Measurements from ENCODE around the gene UCHL1.
"Not testable (repeated sequence)": the region's sequence is repeated elsewhere in the genome, so short reads cannot be mapped to it uniquely, and the experiment has no call there.

The UCHL1 gene

GRCh38 chr4:41268721-41269517 lies 12.2 kb downstream of the UCHL1 start:
- Histone ChIP-seq H3K79me2 (no peaks in the 10 kb centered on the region), H3K4me2 (ENCODE audit: low read length) (no peak overlapping the region), H3K27me3 (ENCODE audit: control insufficient read depth, insufficient read depth, low read length) (no peaks in the 10 kb centered on the region), H3K9ac (no peak overlapping the region), H3K4me1 (peaks cover 1% of the 10 kb centered on the region), H3K36me3 (ENCODE audit: control insufficient read depth, insufficient read depth, low read length) (no peaks in the 10 kb centered on the region), H3K9me3 (ENCODE audit: control insufficient read depth, low read length) (no peaks in the 10 kb centered on the region), H3K4me3 (ENCODE audit: low read depth, low read length) (no peak overlapping the region), H3K27ac (no peak overlapping the region), H2AFZ (no peak overlapping the region)
- TF ChIP-seq CTCF (IDR thresholded peaks at IDR 0.05) = no peak

- no peak overlapping the region for H2AFZ ChIP-seq
- no peak overlapping the region for H3K9ac ChIP-seq
- TF ChIP-seq CTCF (IDR thresholded peaks at IDR 0.05) = no peak
These were observed 13.0 kb downstream of the UCHL1 start for GRCh38 chr4:41269682-41270081.

GRCh38 chr4:41275931-41276330 lies 19.2 kb downstream of the UCHL1 start:
- not testable (repeated sequence) for H3K79me2 ChIP-seq; H3K4me3 ChIP-seq (ENCODE audit: low read depth, low read length); H3K27ac ChIP-seq; H3K27me3 ChIP-seq (ENCODE audit: control insufficient read depth, insufficient read depth, low read length); H3K4me2 ChIP-seq (ENCODE audit: low read length); H3K4me1 ChIP-seq; H3K9me3 ChIP-seq (ENCODE audit: control insufficient read depth, low read length); H3K36me3 ChIP-seq (ENCODE audit: control insufficient read depth, insufficient read depth, low read length); H3K9ac ChIP-seq; H2AFZ ChIP-seq

More at GRCh38 chr4:41269682-41270081, 13.0 kb downstream of the UCHL1 start:
- Histone ChIP-seq H3K36me3 (ENCODE audit: control insufficient read depth, insufficient read depth, low read length) (no peaks in the 10 kb centered on the region), H3K27me3 (ENCODE audit: control insufficient read depth, insufficient read depth, low read length) (no peaks in the 10 kb centered on the region), H3K4me2 (ENCODE audit: low read length) (no peak overlapping the region), H3K4me3 (ENCODE audit: low read depth, low read length) (no peak overlapping the region), H3K4me1 (no peaks in the 10 kb centered on the region), H3K27ac (no peak overlapping the region), H3K79me2 (no peaks in the 10 kb centered on the region), H3K9me3 (ENCODE audit: control insufficient read depth, low read length) (no peaks in the 10 kb centered on the region)

GRCh38 chr4:41280010-41280409 lies 23.3 kb downstream of the UCHL1 start:
- Histone ChIP-seq H3K4me3 (ENCODE audit: low read depth, low read length) (no peak overlapping the region), H3K9me3 (ENCODE audit: control insufficient read depth, low read length) (no peaks in the 10 kb centered on the region), H3K36me3 (ENCODE audit: control insufficient read depth, insufficient read depth, low read length) (no peaks in the 10 kb centered on the region), H3K9ac (no peak overlapping the region), H3K4me1 (peaks cover 2% of the 10 kb centered on the region), H3K79me2 (no peaks in the 10 kb centered on the region), H3K27me3 (ENCODE audit: control insufficient read depth, insufficient read depth, low read length) (no peaks in the 10 kb centered on the region), H3K27ac (no peak overlapping the region), H3K4me2 (ENCODE audit: low read length) (no peak overlapping the region), H2AFZ (no peak overlapping the region)
- TF ChIP-seq CTCF (IDR thresholded peaks at IDR 0.05) = no peak

GRCh38 chr4:41281038-41281634 lies 24.4 kb downstream of the UCHL1 start:
- no peaks in the 10 kb centered on the region for H3K27me3 ChIP-seq (ENCODE audit: control insufficient read depth, insufficient read depth, low read length)
- H3K4me2 ChIP-seq (ENCODE audit: low read length) = no peak overlapping the region
- H3K9me3 ChIP-seq (ENCODE audit: control insufficient read depth, low read length) = no peaks in the 10 kb centered on the region
- no peaks in the 10 kb centered on the region for H3K79me2 ChIP-seq
- peak; percentile 74 for TF ChIP-seq CTCF (IDR thresholded peaks at IDR 0.05)
- no peak overlapping the region for H3K27ac ChIP-seq
- H3K9ac ChIP-seq = no peak overlapping the region
- H3K4me3 ChIP-seq (ENCODE audit: low read depth, low read length) = no peak overlapping the region
- H3K36me3 ChIP-seq (ENCODE audit: control insufficient read depth, insufficient read depth, low read length) = no peaks in the 10 kb centered on the region
- H2AFZ ChIP-seq = no peak overlapping the region
- H3K4me1 ChIP-seq = peaks cover 4% of the 10 kb centered on the region

Measured in parathyroid adenoma (tissue), 2 donors.